ENCODE data around the gene ERO1B. TPM values are rescaled to one million over a fixed set of nuclear protein-coding genes. Genes with fewer than 3 reads are reported as not detected.
A peak's percentile ranks its signal among the peaks of the same experiment; 100 is the strongest.
"Not testable (repeated sequence)": the region's sequence is repeated elsewhere in the genome, so short reads cannot be mapped to it uniquely, and the experiment has no call there.

ERO1B gene, protein sequence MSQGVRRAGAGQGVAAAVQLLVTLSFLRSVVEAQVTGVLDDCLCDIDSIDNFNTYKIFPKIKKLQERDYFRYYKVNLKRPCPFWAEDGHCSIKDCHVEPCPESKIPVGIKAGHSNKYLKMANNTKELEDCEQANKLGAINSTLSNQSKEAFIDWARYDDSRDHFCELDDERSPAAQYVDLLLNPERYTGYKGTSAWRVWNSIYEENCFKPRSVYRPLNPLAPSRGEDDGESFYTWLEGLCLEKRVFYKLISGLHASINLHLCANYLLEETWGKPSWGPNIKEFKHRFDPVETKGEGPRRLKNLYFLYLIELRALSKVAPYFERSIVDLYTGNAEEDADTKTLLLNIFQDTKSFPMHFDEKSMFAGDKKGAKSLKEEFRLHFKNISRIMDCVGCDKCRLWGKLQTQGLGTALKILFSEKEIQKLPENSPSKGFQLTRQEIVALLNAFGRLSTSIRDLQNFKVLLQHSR
- total RNA-seq = 10 to 100 TPM in 1 of 2 donors, 1 to 10 TPM in 1; 9.6 to 12.9 TPM
- polyA plus RNA-seq = 1 to 10 TPM; 1.9 to 8.9 TPM
- long read RNA-seq, donor 1, partial matches to known transcripts = 2 of 11 reads
- long read RNA-seq, donor 1, other reads (novel, unspliced or antisense) = 9 of 11 reads
- long read RNA-seq, donor 2, partial matches to known transcripts = 2 of 12 reads
- long read RNA-seq, donor 2, other reads (novel, unspliced or antisense) = 10 of 12 reads

- Histone ChIP-seq H3K4me1 (ENCODE audit: control insufficient read depth in 1 of 2, insufficient read depth in 2 of 2, low read length in 2 of 2) (peaks cover 0 to 6% of the 10 kb centered on the region in 2 donors), H3K36me3 (ENCODE audit: control insufficient read depth in 1 of 2, insufficient read depth in 2 of 2, low read length in 1 of 2) (no peaks in the 10 kb centered on the region), H3K4me3 (ENCODE audit: low read length in 2 of 2) (peak within 1 kb of the TSS; percentile 85 to 90), H3K27me3 (ENCODE audit: control insufficient read depth in 1 of 2, insufficient read depth in 2 of 2, low read length in 1 of 2) (no peaks in the 10 kb centered on the region), H3K27ac (ENCODE audit: low read depth in 1 of 2, low read length in 2 of 2) (peak within 1 kb of the TSS in 1 of 2 donors; percentile 53), H3K9me3 (ENCODE audit: control insufficient read depth, low read length) (no peaks in the 10 kb centered on the region)
- 0 to 1% methylated on average over 76 to 81 of the region's 81 CpGs for WGBS, 2 donors
- intact Hi-C loops (cut with DNase I) = no loop called here
- ATAC-seq (ENCODE audit: low FRiP score) = peak; percentile 100
- peak; percentile 99 for DNase-seq
These were observed at the start of gene ERO1B for GRCh38 chr1:236281654-236282424. Gene ERO1B (minus strand): TSS chr1:236281958. CDS start chr1:236281783, 175 bp downstream.

DNA sequence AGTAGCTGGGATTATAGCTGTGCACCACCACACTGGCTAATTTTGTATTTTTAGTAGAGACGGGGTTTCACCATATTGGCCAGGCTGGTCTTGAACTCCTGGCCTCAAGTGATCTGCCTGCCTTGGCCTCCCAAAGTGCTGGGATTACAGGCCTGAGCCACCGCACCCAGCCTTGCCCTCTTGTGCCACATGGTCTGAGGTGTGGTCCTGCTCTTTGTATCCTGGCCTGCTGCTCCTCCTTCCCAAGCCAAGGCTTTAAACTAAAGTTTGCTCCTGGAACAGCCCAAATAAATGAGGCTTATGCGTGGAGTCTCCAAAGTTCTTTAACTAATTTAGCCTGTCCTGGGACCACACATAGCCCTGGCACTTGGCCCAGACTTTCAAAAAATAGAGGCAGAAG is 49.7 kb upstream of the ERO1B start:
- not testable (repeated sequence) for H3K4me1 ChIP-seq (ENCODE audit: control insufficient read depth in 1 of 2, insufficient read depth in 2 of 2, low read length in 2 of 2)
- WGBS, 2 donors = 80 to 85% methylated on average over 3 of the region's 3 CpGs

DNA sequence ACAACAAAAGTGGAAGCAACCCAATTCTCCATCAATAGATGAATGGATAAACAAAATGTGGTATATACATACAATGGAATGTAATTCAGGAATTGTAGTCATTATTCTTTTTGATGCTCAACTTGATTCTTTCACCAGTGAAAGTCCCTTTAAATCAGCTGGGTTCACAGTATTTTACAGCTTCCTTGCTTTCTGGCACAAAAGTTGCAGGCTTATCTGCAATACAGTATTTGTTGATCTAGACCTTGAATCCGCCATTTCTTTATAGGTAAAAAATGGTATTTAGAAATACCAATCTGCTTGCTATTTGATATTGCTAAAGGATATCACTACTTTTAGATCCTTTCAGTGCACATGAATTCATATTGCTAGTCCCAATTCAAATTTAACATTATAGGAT is 44.7 kb upstream of the ERO1B start:
- Histone ChIP-seq H3K27ac (ENCODE audit: low read depth in 1 of 2, low read length in 2 of 2) (no peak overlapping the region), H3K36me3 (ENCODE audit: control insufficient read depth in 1 of 2, insufficient read depth in 2 of 2, low read length in 1 of 2) (no peaks in the 10 kb centered on the region), H3K4me1 (ENCODE audit: control insufficient read depth in 1 of 2, insufficient read depth in 2 of 2, low read length in 2 of 2) (no peaks in the 10 kb centered on the region), H3K27me3 (ENCODE audit: control insufficient read depth in 1 of 2, insufficient read depth in 2 of 2, low read length in 1 of 2) (no peaks in the 10 kb centered on the region), H3K9me3 (ENCODE audit: control insufficient read depth, low read length) (peaks cover 4% of the 10 kb centered on the region), H3K4me3 (ENCODE audit: low read length in 2 of 2) (no peak overlapping the region)
- WGBS, 2 donors = 0 to 28% methylated on average over 1 of the region's 1 CpG
- DNase-seq (no peak), ATAC-seq (ENCODE audit: low FRiP score) (no peak)
- intact Hi-C loops (cut with DNase I) = no loop called here

More for the DNA sequence above, 49.7 kb upstream of the ERO1B start:
- H3K27me3 ChIP-seq (ENCODE audit: control insufficient read depth in 1 of 2, insufficient read depth in 2 of 2, low read length in 1 of 2); H3K36me3 ChIP-seq (ENCODE audit: control insufficient read depth in 1 of 2, insufficient read depth in 2 of 2, low read length in 1 of 2); intact Hi-C loops (cut with DNase I); ATAC-seq (ENCODE audit: low FRiP score); H3K9me3 ChIP-seq (ENCODE audit: control insufficient read depth, low read length); H3K27ac ChIP-seq (ENCODE audit: low read depth in 1 of 2, low read length in 2 of 2); H3K4me3 ChIP-seq (ENCODE audit: low read length in 2 of 2); DNase-seq: not testable (repeated sequence)

DNA sequence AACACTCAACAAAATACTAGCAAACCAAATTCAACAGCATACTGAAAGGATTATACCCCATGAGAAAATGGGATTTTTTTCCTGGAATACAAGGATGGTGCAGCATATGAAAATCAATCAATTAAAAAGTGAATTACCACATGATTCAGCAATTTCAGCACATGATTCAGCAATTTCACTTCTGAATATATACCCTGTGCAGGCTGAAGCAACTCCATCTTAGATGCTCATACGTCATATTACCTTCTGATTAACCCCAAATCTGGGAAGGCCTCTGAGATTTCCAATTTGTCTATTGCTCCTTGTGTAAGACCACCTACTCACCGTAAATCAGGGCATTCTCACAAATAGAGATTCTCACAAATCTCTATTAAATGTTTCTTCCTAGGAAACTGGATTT is 43.8 kb upstream of the ERO1B start:
- H3K9me3 ChIP-seq (ENCODE audit: control insufficient read depth, low read length) = peaks cover 4% of the 10 kb centered on the region
- H3K36me3 ChIP-seq (ENCODE audit: control insufficient read depth in 1 of 2, insufficient read depth in 2 of 2, low read length in 1 of 2) = no peaks in the 10 kb centered on the region
- no peak overlapping the region for H3K27ac ChIP-seq (ENCODE audit: low read depth in 1 of 2, low read length in 2 of 2)
- no peak for ATAC-seq (ENCODE audit: low FRiP score)
- 92% methylated on average over 2 of the region's 2 CpGs for WGBS, 2 donors
- H3K27me3 ChIP-seq (ENCODE audit: control insufficient read depth in 1 of 2, insufficient read depth in 2 of 2, low read length in 1 of 2) = no peaks in the 10 kb centered on the region
- intact Hi-C loops (cut with DNase I) = no loop called here
- H3K4me3 ChIP-seq (ENCODE audit: low read length in 2 of 2) = no peak overlapping the region
- DNase-seq = no peak
- H3K4me1 ChIP-seq (ENCODE audit: control insufficient read depth in 1 of 2, insufficient read depth in 2 of 2, low read length in 2 of 2) = no peaks in the 10 kb centered on the region

- no peak overlapping the region for H3K4me3 ChIP-seq (ENCODE audit: low read length in 2 of 2)
- H3K36me3 ChIP-seq (ENCODE audit: control insufficient read depth in 1 of 2, insufficient read depth in 2 of 2, low read length in 1 of 2) = no peaks in the 10 kb centered on the region
- DNase-seq = no peak
- no peaks in the 10 kb centered on the region for H3K4me1 ChIP-seq (ENCODE audit: control insufficient read depth in 1 of 2, insufficient read depth in 2 of 2, low read length in 2 of 2)
- no peaks in the 10 kb centered on the region for H3K27me3 ChIP-seq (ENCODE audit: control insufficient read depth in 1 of 2, insufficient read depth in 2 of 2, low read length in 1 of 2)
- no peak for ATAC-seq (ENCODE audit: low FRiP score)
- no peak overlapping the region for H3K27ac ChIP-seq (ENCODE audit: low read depth in 1 of 2, low read length in 2 of 2)
- peaks cover 4% of the 10 kb centered on the region for H3K9me3 ChIP-seq (ENCODE audit: control insufficient read depth, low read length)
- intact Hi-C loops (cut with DNase I) = no loop called here
These were observed 42.2 kb upstream of the ERO1B start for GRCh38 chr1:236323819-236324411.

GRCh38 chr1:236322566-236323409 is 41.0 kb upstream of the ERO1B start:
- no peaks in the 10 kb centered on the region for H3K27me3 ChIP-seq (ENCODE audit: control insufficient read depth in 1 of 2, insufficient read depth in 2 of 2, low read length in 1 of 2)
- H3K9me3 ChIP-seq (ENCODE audit: control insufficient read depth, low read length) = peaks cover 4% of the 10 kb centered on the region
- ATAC-seq (ENCODE audit: low FRiP score) = no peak
- H3K36me3 ChIP-seq (ENCODE audit: control insufficient read depth in 1 of 2, insufficient read depth in 2 of 2, low read length in 1 of 2) = no peaks in the 10 kb centered on the region
- no peak overlapping the region for H3K4me3 ChIP-seq (ENCODE audit: low read length in 2 of 2)
- DNase-seq = no peak
- no peak overlapping the region for H3K27ac ChIP-seq (ENCODE audit: low read depth in 1 of 2, low read length in 2 of 2)
- no peaks in the 10 kb centered on the region for H3K4me1 ChIP-seq (ENCODE audit: control insufficient read depth in 1 of 2, insufficient read depth in 2 of 2, low read length in 2 of 2)
- 0 to 41% methylated on average over 1 of the region's 1 CpG for WGBS, 2 donors
- intact Hi-C loops (cut with DNase I) = no loop called here

DNA sequence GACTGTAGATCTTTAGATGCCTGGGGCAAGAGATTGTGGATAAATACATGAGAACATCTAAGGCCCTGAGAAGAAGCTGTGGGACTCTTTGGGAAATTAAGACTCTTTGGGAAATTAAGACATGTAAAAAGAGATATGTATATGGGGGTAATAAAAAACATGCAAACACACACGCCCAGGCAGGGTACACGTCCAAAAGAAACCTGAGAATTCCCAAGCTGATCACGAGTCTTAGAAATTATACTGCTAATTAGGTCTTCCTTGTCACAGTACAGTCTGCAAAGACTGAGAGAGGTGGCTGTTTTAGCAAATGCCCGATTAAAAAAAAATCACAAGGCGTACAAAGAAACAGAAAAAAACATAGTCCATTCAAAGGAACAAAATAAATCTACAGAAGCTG is 39.3 kb upstream of the ERO1B start:
- H3K27me3 ChIP-seq (ENCODE audit: control insufficient read depth in 1 of 2, insufficient read depth in 2 of 2, low read length in 1 of 2) = no peaks in the 10 kb centered on the region
- H3K4me1 ChIP-seq (ENCODE audit: control insufficient read depth in 1 of 2, insufficient read depth in 2 of 2, low read length in 2 of 2) = no peaks in the 10 kb centered on the region
- no peaks in the 10 kb centered on the region for H3K36me3 ChIP-seq (ENCODE audit: control insufficient read depth in 1 of 2, insufficient read depth in 2 of 2, low read length in 1 of 2)
- intact Hi-C loops (cut with DNase I) = no loop called here
- ATAC-seq (ENCODE audit: low FRiP score) = no peak
- WGBS, 2 donors = 82 to 88% methylated on average over 5 of the region's 5 CpGs
- H3K9me3 ChIP-seq (ENCODE audit: control insufficient read depth, low read length) = peaks cover 4% of the 10 kb centered on the region
- H3K27ac ChIP-seq (ENCODE audit: low read depth in 1 of 2, low read length in 2 of 2) = no peak overlapping the region
- no peak for DNase-seq
- no peak overlapping the region for H3K4me3 ChIP-seq (ENCODE audit: low read length in 2 of 2)

- DNase-seq (no peak), ATAC-seq (ENCODE audit: low FRiP score) (no peak)
- Histone ChIP-seq H3K27me3 (ENCODE audit: control insufficient read depth in 1 of 2, insufficient read depth in 2 of 2, low read length in 1 of 2) (no peaks in the 10 kb centered on the region), H3K27ac (ENCODE audit: low read depth in 1 of 2, low read length in 2 of 2) (no peak overlapping the region), H3K4me3 (ENCODE audit: low read length in 2 of 2) (no peak overlapping the region), H3K36me3 (ENCODE audit: control insufficient read depth in 1 of 2, insufficient read depth in 2 of 2, low read length in 1 of 2) (no peaks in the 10 kb centered on the region), H3K9me3 (ENCODE audit: control insufficient read depth, low read length) (peaks cover 4% of the 10 kb centered on the region), H3K4me1 (ENCODE audit: control insufficient read depth in 1 of 2, insufficient read depth in 2 of 2, low read length in 2 of 2) (no peaks in the 10 kb centered on the region)
- intact Hi-C loops (cut with DNase I) = no loop called here
- WGBS, 2 donors = 89 to 91% methylated on average over 1 of the region's 1 CpG
These were observed 38.9 kb upstream of the ERO1B start for GRCh38 chr1:236320671-236321070.

Data from aorta (tissue), 5 donors.